22Rv1 (cell line): ENCODE measurements around the gene MSS51.

ENCODE experiments used
- ZFX ChIP-seq: fragments of 450-650 bp; IDR thresholded peaks from 2 replicates; pipeline ENCODE4 v1.6.1; 2017; ENCODE audit warnings: antibody characterized with exemption, borderline replicate concordance
- TF ChIP-seq, protein P1 (sequence below): fragments of 450-650 bp; IDR thresholded peaks from 2 replicates; pipeline ENCODE4 v1.5.1; 2017; ENCODE audit warnings: mild to moderate bottlenecking

DNA sequence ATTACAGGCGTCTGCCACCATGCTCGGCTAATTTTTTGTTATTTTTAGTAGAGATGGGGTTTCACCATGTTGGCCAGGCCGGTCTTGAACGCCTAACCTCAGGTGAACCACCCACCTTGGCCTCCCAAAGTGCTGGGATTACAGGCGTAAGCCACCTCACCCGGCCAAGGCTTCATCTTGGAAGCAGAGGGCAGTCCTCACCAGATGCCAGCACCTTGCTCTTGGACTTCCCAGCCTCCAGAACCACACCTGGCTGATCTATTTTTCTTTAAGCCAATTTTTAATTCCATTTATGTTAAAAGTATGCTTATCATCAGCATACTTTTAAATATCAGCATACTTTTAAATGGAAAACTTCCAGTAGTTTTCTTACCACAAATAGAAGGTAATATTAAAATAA, 31.7 kb downstream of the MSS51 start:
- TF ChIP-seq, protein P1, sequence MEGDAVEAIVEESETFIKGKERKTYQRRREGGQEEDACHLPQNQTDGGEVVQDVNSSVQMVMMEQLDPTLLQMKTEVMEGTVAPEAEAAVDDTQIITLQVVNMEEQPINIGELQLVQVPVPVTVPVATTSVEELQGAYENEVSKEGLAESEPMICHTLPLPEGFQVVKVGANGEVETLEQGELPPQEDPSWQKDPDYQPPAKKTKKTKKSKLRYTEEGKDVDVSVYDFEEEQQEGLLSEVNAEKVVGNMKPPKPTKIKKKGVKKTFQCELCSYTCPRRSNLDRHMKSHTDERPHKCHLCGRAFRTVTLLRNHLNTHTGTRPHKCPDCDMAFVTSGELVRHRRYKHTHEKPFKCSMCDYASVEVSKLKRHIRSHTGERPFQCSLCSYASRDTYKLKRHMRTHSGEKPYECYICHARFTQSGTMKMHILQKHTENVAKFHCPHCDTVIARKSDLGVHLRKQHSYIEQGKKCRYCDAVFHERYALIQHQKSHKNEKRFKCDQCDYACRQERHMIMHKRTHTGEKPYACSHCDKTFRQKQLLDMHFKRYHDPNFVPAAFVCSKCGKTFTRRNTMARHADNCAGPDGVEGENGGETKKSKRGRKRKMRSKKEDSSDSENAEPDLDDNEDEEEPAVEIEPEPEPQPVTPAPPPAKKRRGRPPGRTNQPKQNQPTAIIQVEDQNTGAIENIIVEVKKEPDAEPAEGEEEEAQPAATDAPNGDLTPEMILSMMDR, result no peak
- no peak for TF ChIP-seq ZFX
